RWPE1 (cell line): ENCODE measurements around the gene NELL1.

Source experiments
- CTCF ChIA-PET: fragments of 350-600 bp; sonication (Branson Sonifier 250); formaldehyde crosslinking; extraction: SDS; loops from one replicate; lab custom pipeline; 2021; lab: Yijun Ruan, JAX
- POLR2A ChIA-PET: fragments of 400-600 bp; formaldehyde crosslinking; extraction: SDS; loops from one replicate; lab custom pipeline; 2020; ENCODE audit warnings: antibody characterized with exemption; ENCODE audit not compliant: low non-redundant PET; lab: Yijun Ruan, JAX
- DNase-seq: peaks from one replicate; pipeline ENCODE4 v3.0.0; 2012; ENCODE audit warnings: low spot score
- H3K27ac ChIP-seq: fragments of 450-650 bp; 2 replicates; pipeline ENCODE4 v1.5.1; 2017
- CTCF ChIP-seq: fragments of 450-650 bp; conservative IDR thresholded peaks from 2 replicates; pipeline ENCODE4 v1.5.1; 2017; ENCODE audit warnings: low read depth, mild to moderate bottlenecking

The NELL1 gene

GRCh38 chr11:21105196-21105917 lies 436.0 kb downstream of the NELL1 start:
- POLR2A ChIA-PET, result no interaction called here
- TF ChIP-seq CTCF, result no peak
- DNase-seq, result no peak
- CTCF ChIA-PET, result no interaction called here
- no peak overlapping the region for H3K27ac ChIP-seq

GRCh38 chr11:21109341-21109740 lies 440.0 kb downstream of the NELL1 start:
- no peak overlapping the region for H3K27ac ChIP-seq
- CTCF ChIA-PET, result no interaction called here
- DNase-seq, result no peak
- no peak for TF ChIP-seq CTCF
- POLR2A ChIA-PET, result no interaction called here

- CTCF ChIA-PET, result no interaction called here
- no peak overlapping the region for H3K27ac ChIP-seq
- no peak for TF ChIP-seq CTCF
- POLR2A ChIA-PET, result no interaction called here
- DNase-seq, result no peak
These were observed 441.0 kb downstream of the NELL1 start for GRCh38 chr11:21110415-21110814.

- ChIA-PET POLR2A (no interaction called here), CTCF (no interaction called here)
- TF ChIP-seq CTCF, result no peak
- no peak for DNase-seq
- H3K27ac ChIP-seq, result no peak overlapping the region
These were observed 444.5 kb downstream of the NELL1 start for GRCh38 chr11:21113876-21114275.

- no peak for TF ChIP-seq CTCF
- ChIA-PET POLR2A (no interaction called here), CTCF (no interaction called here)
- no peak for DNase-seq
- H3K27ac ChIP-seq, result no peak overlapping the region
These were observed 446.6 kb downstream of the NELL1 start for GRCh38 chr11:21116009-21116408.

GRCh38 chr11:21119411-21119810 lies 450.0 kb downstream of the NELL1 start:
- H3K27ac ChIP-seq, result no peak overlapping the region
- DNase-seq, result no peak
- ChIA-PET CTCF (no interaction called here), POLR2A (no interaction called here)
- no peak for TF ChIP-seq CTCF
